T-cell (primary cell): ENCODE data around the gene TNFSF13. TPM values are rescaled to one million over a fixed set of nuclear protein-coding genes. Genes with fewer than 3 reads are reported as not detected.

Source experiments
- ATAC-seq, 4 experiments: fragments of 200-7000 bp in 3 of 4; fragments of 150-1000 bp in 1 of 4; cut with Tn5 transposase; replicated peaks in 1 of 4; 1 replicate in 3 of 4; 2 replicates in 1 of 4; pipeline ENCODE4 v1.10.0; 2021; ENCODE audit warnings: moderate library complexity in 3 of 4, mild to moderate bottlenecking in 2 of 4, moderate number of reproducible peaks in 1 of 4
- CTCF ChIA-PET, 2 donors: fragments of 300-600 bp; sonication (Branson Sonifier 250); formaldehyde crosslinking; loops; one replicate each; lab custom pipeline; 2022; ENCODE audit warnings: antibody characterized with exemption in 2 of 2; lab: Charles Lee
- POLR2A ChIA-PET, 2 donors: fragments of 300-600 bp; sonication (Branson Sonifier 250); formaldehyde crosslinking; loops; one replicate each; lab custom pipeline; 2022; ENCODE audit warnings: antibody characterized with exemption in 2 of 2; lab: Charles Lee
- DNase-seq, 35 experiments: peaks; one replicate each; pipeline versions ENCODE4 v3.0.0 to v3.0.0-alpha.2; 2013 to 2023
- H3K27ac ChIP-seq: one replicate; pipeline ENCODE4 v1.5.1; 2013; ENCODE audit warnings: low read length
- H3K27me3 ChIP-seq, 2 experiments: replicated peaks in 1 of 2; 1 replicate in 1 of 2; 2 replicates in 1 of 2; pipeline versions ENCODE4 v1.6.1 to v1.7.0; 2013; ENCODE audit warnings: low read length in 1 of 2, mixed read lengths in 1 of 2; ENCODE audit not compliant: control insufficient read depth in 2 of 2, insufficient read depth in 2 of 2; ENCODE audit errors: extremely low read depth in 1 of 2
- H3K36me3 ChIP-seq, 2 donors: 1 replicate in 1 of 2; 2 replicates in 1 of 2; pipeline versions ENCODE4 v1.6.1 to v1.7.0; 2013; ENCODE audit warnings: low read length in 1 of 2; ENCODE audit not compliant: control insufficient read depth in 2 of 2, insufficient read depth in 1 of 2; ENCODE audit errors: extremely low read depth in 1 of 2
- H3K4me1 ChIP-seq, 2 experiments: 1 replicate in 1 of 2; 2 replicates in 1 of 2; pipeline versions ENCODE4 v1.6.1 to v1.7.0; 2013; ENCODE audit warnings: low read length in 2 of 2, mixed read lengths in 1 of 2; ENCODE audit not compliant: insufficient read depth in 2 of 2, control insufficient read depth in 1 of 2; ENCODE audit errors: extremely low read depth in 1 of 2
- H3K4me3 ChIP-seq, 2 donors: 1 replicate in 1 of 2; 2 replicates in 1 of 2; pipeline versions ENCODE4 v1.5.1 to v1.7.0; 2013; ENCODE audit warnings: mild to moderate bottlenecking in 2 of 2, low read length in 1 of 2, moderate library complexity in 1 of 2; ENCODE audit not compliant: control insufficient read depth in 1 of 2; ENCODE audit errors: extremely low read depth in 1 of 2
- H3K9me3 ChIP-seq: 2 replicates; pipeline ENCODE4 v1.7.0; 2013
- H3K27ac Mint-ChIP-seq, 2 donors: one replicate each; pipeline ENCODE4 v1.8.0; 2020 to 2021; ENCODE audit warnings: mild to moderate bottlenecking in 2 of 2, mixed read lengths in 2 of 2
- H3K27me3 Mint-ChIP-seq, 2 donors: one replicate each; pipeline ENCODE4 v1.8.0; 2021 to 2022; ENCODE audit warnings: mixed read lengths in 2 of 2
- H3K36me3 Mint-ChIP-seq: one replicate; pipeline ENCODE4 v1.8.0; 2021; ENCODE audit warnings: mixed read lengths
- H3K4me1 Mint-ChIP-seq, 3 donors: one replicate each; pipeline ENCODE4 v1.8.0; 2020 to 2022; ENCODE audit warnings: mixed read lengths in 3 of 3, mild to moderate bottlenecking in 1 of 3
- H3K4me3 Mint-ChIP-seq, 3 donors: one replicate each; pipeline ENCODE4 v1.8.0; 2020 to 2022; ENCODE audit warnings: mild to moderate bottlenecking in 3 of 3, mixed read lengths in 3 of 3, moderate library complexity in 3 of 3
- H3K9me3 Mint-ChIP-seq, 3 donors: one replicate each; pipeline ENCODE4 v1.8.0; 2020 to 2022; ENCODE audit warnings: mixed read lengths in 3 of 3
- WGBS: methylation state at CpG from one replicate; pipeline ENCODE4 v1.1.5; 2013; ENCODE audit warnings: missing lambda C conversion rate; ENCODE audit not compliant: insufficient coverage; 5-methylcytosine and 5-hydroxymethylcytosine counted together
- total RNA-seq, 35 experiments: library from RNA in 6 of 35; stranded (reverse) in 6 of 35; fragments of 120-200 nt in 1 of 35; gene quantifications; one replicate each; pipeline versions ENCODE4 v1.2.1 to v1.2.4 and lab custom pipeline; 2013 to 2026

Gene TNFSF13
- total RNA-seq, 5 donors from 2014 or later (not counting 1 experiment from before 2014, with no cell fraction given), result 1.3 to 5.6 (median 4.6) TPM

- H3K9me3 ChIP-seq, result no peaks in the 10 kb centered on the region
- no peak overlapping the region for H3K4me3 Mint-ChIP-seq
- H3K27ac Mint-ChIP-seq, result no peak overlapping the region
- H3K9me3 Mint-ChIP-seq, result peaks cover 0 to 2% (median 0%) of the 10 kb centered on the region in 3 donors
- no peak overlapping the region for H3K27ac ChIP-seq
- no peaks in the 10 kb centered on the region for H3K4me1 Mint-ChIP-seq
- ChIA-PET POLR2A (no interaction called here), CTCF (no interaction called here)
- H3K4me3 ChIP-seq, result no peak overlapping the region
- no peaks in the 10 kb centered on the region for H3K36me3 Mint-ChIP-seq
- ATAC-seq, result no peak
- no peak for DNase-seq
- H3K27me3 ChIP-seq, result no peaks in the 10 kb centered on the region
- no peaks in the 10 kb centered on the region for H3K27me3 Mint-ChIP-seq
- WGBS, result no CpG with 5 or more reads among the region's 6 CpGs
- H3K36me3 ChIP-seq, result no peaks in the 10 kb centered on the region
- no peaks in the 10 kb centered on the region for H3K4me1 ChIP-seq
Measured at GRCh38 chr17:7530023-7530900, 28.3 kb upstream of the TNFSF13 start.

DNA sequence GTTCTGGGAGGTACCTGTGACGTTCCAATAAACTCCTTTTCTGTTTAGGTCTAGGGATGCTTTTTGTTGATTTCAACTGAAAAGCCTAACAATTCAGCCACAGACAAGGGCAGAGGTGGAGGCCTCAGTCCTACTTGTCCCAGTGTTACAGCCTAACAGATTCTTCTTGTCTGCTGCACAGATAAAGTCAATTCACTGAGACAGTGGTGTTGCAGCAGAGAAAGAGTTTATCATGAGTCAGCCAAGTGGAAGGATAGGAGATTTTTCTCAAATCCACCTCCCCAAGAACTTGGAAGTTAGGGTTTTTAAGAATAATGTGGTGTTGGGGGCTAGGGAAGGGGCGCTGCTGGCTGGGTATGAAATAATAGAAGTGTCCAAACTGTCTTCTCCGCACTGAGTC, 20.5 kb upstream of the TNFSF13 start:
- no CpG with 5 or more reads among the region's 3 CpGs for WGBS
- Mint-ChIP-seq H3K4me3 (no peak overlapping the region), H3K27ac (no peak overlapping the region), H3K9me3 (no peaks in the 10 kb centered on the region), H3K36me3 (no peaks in the 10 kb centered on the region), H3K27me3 (no peaks in the 10 kb centered on the region), H3K4me1 (no peaks in the 10 kb centered on the region)
- ChIA-PET CTCF (no interaction called here), POLR2A (no interaction called here)
- Histone ChIP-seq H3K4me3 (no peak overlapping the region), H3K4me1 (no peaks in the 10 kb centered on the region), H3K27ac (no peak overlapping the region), H3K9me3 (no peaks in the 10 kb centered on the region), H3K27me3 (peaks cover 0 to 6% of the 10 kb centered on the region in 2 experiments), H3K36me3 (no peaks in the 10 kb centered on the region)
- ATAC-seq, result no peak
- DNase-seq, result no peak

DNA sequence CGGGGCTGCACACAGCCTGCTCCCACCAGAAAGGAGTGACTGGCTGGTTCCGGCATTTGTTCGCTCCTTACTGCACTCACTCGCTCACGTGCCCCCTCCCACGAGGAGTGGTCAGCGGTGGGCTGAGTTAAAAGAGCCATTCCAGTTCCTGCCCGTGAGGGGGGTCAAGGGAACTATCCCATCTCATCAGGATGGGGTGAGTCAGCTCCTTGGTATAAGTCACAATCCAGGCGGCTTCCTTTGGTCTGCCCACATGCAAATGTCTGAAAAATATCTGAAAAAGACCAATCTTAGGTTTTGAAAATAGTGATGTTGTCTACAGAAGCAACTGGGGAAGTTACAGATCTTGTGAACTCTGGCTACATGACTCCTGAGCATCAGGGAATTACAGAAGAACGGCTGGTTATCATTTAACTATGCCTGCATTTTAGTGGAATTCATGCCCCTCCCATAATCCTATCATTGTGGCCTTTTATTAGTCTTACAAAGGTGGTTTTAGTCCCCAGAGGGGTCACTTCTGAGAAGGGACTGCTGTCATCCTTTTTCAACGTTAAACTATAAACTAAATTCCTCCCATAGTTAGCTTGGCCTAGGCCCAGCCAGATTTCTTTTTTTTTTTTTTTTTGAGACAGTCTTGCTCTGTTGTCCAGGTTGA, 19.5 kb upstream of the TNFSF13 start:
- no peak for ATAC-seq
- 89% methylated on average over 9 of the region's 11 CpGs for WGBS
- CTCF ChIA-PET, result no interaction called here

GRCh38 chr17:7541074-7541621, 17.4 kb upstream of the TNFSF13 start:
- H3K27ac Mint-ChIP-seq, result no peak overlapping the region
- Histone ChIP-seq H3K4me3 (no peak overlapping the region), H3K9me3 (no peaks in the 10 kb centered on the region), H3K27ac (no peak overlapping the region), H3K4me1 (no peaks in the 10 kb centered on the region), H3K27me3 (peaks cover 0 to 6% of the 10 kb centered on the region in 2 experiments), H3K36me3 (no peaks in the 10 kb centered on the region)
- ATAC-seq (no peak), DNase-seq (no peak)
- no peak overlapping the region for H3K4me3 Mint-ChIP-seq
- ChIA-PET CTCF (no interaction called here), POLR2A (no interaction called here)
- H3K9me3 Mint-ChIP-seq, result no peaks in the 10 kb centered on the region
- 89% methylated on average over 5 of the region's 9 CpGs for WGBS
- H3K4me1 Mint-ChIP-seq, result no peaks in the 10 kb centered on the region
- no peaks in the 10 kb centered on the region for H3K27me3 Mint-ChIP-seq
- H3K36me3 Mint-ChIP-seq, result no peaks in the 10 kb centered on the region

More for the DNA sequence above, 19.5 kb upstream of the TNFSF13 start:
- Histone ChIP-seq H3K36me3 (no peaks in the 10 kb centered on the region), H3K4me3 (no peak overlapping the region), H3K4me1 (no peaks in the 10 kb centered on the region), H3K27ac (no peak overlapping the region), H3K9me3 (no peaks in the 10 kb centered on the region), H3K27me3 (peaks cover 0 to 6% of the 10 kb centered on the region in 2 experiments)
- no peaks in the 10 kb centered on the region for H3K9me3 Mint-ChIP-seq
- no peak overlapping the region for H3K27ac Mint-ChIP-seq
- H3K27me3 Mint-ChIP-seq, result no peaks in the 10 kb centered on the region
- H3K36me3 Mint-ChIP-seq, result no peaks in the 10 kb centered on the region
- POLR2A ChIA-PET, result interaction anchor here in 1 of 2 donors (0.7 kb wide), 1 partner anchor 143 kb away, joined by 6 read pairs; no protein-coding TSS in a partner anchor
- no peak overlapping the region for H3K4me3 Mint-ChIP-seq
- no peaks in the 10 kb centered on the region for H3K4me1 Mint-ChIP-seq
- no peak for DNase-seq

DNA sequence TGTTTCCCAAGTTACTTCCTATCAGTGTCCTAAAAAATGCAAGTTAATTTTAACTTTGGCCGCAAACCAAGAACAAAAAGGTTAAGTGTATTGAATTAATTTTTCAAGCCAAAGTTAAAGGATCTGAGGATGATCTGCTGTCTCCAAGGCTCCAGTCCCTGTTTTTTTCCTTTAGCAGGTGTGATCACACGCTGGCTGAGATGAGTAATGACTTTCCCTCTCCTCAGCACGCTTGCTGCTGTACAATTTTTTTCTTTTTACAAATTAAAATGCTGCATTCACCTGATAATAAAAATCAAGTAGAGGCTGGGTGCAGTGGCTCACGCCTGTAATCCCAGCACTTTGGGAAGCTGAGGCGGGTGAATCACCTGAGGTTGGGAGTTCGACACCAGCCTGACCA, 13.6 kb upstream of the TNFSF13 start:
- WGBS, result 79% methylated on average over 2 of the region's 6 CpGs
- Histone ChIP-seq H3K4me3 (no peak overlapping the region), H3K27ac (no peak overlapping the region), H3K4me1 (peaks cover 8 to 23% of the 10 kb centered on the region in 2 experiments), H3K36me3 (peaks cover under 1 to 5% of the 10 kb centered on the region in 2 donors), H3K27me3 (no peaks in the 10 kb centered on the region), H3K9me3 (no peaks in the 10 kb centered on the region)
- ChIA-PET POLR2A (no interaction called here), CTCF (no interaction called here)
- Mint-ChIP-seq H3K27ac (no peak overlapping the region), H3K9me3 (no peaks in the 10 kb centered on the region), H3K4me3 (no peak overlapping the region), H3K4me1 (peaks cover 13 to 22% (median 17%) of the 10 kb centered on the region in 3 donors), H3K27me3 (no peaks in the 10 kb centered on the region), H3K36me3 (no peaks in the 10 kb centered on the region)
- DNase-seq, result no peak
- ATAC-seq, result no peak
